ENCODE data around the gene SLC1A1. TPM values are rescaled to one million over a fixed set of nuclear protein-coding genes. Genes with fewer than 3 reads are reported as not detected.

SLC1A1 gene
- total and polyA plus RNA-seq, 2 experiments from 2014 or later = 3.7 to 8.2 TPM

GRCh38 chr9:4537581-4537980, 47.3 kb downstream of the SLC1A1 start (continued):
- TF ChIP-seq, protein P1, sequence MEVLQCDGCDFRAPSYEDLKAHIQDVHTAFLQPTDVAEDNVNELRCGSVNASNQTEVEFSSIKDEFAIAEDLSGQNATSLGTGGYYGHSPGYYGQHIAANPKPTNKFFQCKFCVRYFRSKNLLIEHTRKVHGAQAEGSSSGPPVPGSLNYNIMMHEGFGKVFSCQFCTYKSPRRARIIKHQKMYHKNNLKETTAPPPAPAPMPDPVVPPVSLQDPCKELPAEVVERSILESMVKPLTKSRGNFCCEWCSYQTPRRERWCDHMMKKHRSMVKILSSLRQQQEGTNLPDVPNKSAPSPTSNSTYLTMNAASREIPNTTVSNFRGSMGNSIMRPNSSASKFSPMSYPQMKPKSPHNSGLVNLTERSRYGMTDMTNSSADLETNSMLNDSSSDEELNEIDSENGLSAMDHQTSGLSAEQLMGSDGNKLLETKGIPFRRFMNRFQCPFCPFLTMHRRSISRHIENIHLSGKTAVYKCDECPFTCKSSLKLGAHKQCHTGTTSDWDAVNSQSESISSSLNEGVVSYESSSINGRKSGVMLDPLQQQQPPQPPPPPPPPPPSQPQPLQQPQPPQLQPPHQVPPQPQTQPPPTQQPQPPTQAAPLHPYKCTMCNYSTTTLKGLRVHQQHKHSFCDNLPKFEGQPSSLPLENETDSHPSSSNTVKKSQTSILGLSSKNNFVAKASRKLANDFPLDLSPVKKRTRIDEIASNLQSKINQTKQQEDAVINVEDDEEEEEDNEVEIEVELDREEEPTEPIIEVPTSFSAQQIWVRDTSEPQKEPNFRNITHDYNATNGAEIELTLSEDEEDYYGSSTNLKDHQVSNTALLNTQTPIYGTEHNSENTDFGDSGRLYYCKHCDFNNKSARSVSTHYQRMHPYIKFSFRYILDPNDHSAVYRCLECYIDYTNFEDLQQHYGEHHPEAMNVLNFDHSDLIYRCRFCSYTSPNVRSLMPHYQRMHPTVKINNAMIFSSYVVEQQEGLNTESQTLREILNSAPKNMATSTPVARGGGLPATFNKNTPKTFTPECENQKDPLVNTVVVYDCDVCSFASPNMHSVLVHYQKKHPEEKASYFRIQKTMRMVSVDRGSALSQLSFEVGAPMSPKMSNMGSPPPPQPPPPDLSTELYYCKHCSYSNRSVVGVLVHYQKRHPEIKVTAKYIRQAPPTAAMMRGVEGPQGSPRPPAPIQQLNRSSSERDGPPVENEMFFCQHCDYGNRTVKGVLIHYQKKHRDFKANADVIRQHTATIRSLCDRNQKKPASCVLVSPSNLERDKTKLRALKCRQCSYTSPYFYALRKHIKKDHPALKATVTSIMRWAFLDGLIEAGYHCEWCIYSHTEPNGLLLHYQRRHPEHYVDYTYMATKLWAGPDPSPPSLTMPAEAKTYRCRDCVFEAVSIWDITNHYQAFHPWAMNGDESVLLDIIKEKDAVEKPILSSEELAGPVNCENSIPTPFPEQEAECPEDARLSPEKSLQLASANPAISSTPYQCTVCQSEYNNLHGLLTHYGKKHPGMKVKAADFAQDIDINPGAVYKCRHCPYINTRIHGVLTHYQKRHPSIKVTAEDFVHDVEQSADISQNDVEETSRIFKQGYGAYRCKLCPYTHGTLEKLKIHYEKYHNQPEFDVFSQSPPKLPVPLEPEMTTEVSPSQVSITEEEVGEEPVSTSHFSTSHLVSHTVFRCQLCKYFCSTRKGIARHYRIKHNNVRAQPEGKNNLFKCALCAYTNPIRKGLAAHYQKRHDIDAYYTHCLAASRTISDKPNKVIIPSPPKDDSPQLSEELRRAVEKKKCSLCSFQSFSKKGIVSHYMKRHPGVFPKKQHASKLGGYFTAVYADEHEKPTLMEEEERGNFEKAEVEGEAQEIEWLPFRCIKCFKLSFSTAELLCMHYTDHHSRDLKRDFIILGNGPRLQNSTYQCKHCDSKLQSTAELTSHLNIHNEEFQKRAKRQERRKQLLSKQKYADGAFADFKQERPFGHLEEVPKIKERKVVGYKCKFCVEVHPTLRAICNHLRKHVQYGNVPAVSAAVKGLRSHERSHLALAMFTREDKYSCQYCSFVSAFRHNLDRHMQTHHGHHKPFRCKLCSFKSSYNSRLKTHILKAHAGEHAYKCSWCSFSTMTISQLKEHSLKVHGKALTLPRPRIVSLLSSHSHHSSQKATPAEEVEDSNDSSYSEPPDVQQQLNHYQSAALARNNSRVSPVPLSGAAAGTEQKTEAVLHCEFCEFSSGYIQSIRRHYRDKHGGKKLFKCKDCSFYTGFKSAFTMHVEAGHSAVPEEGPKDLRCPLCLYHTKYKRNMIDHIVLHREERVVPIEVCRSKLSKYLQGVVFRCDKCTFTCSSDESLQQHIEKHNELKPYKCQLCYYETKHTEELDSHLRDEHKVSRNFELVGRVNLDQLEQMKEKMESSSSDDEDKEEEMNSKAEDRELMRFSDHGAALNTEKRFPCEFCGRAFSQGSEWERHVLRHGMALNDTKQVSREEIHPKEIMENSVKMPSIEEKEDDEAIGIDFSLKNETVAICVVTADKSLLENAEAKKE (CRISPR knock-in tag; IDR thresholded peaks at IDR 0.05) = no peak
- no peak for TF ChIP-seq CTCF (conservative IDR thresholded peaks at IDR 0.05; ENCODE audit: low read depth in 2 of 2)
- TF ChIP-seq JUNB (IDR thresholded peaks at IDR 0.05; ENCODE audit: unreplicated experiment) = no peak
- no peak for TF ChIP-seq STAT1 (IDR thresholded peaks at IDR 0.05; ENCODE audit: unreplicated experiment)
- no peak for TF ChIP-seq EZH2phosphoT487 (IDR thresholded peaks at IDR 0.05; ENCODE audit: unreplicated experiment)
- no peak for TF ChIP-seq REST (IDR thresholded peaks at IDR 0.05; ENCODE audit: unreplicated experiment)
- TF ChIP-seq EZH2 (IDR thresholded peaks at IDR 0.05; ENCODE audit: low read depth, unreplicated experiment) = no peak
- no peak for TF ChIP-seq CREB1 (CRISPR knock-in tag; IDR thresholded peaks at IDR 0.05; ENCODE audit: low read depth)
- TF ChIP-seq, protein P2, sequence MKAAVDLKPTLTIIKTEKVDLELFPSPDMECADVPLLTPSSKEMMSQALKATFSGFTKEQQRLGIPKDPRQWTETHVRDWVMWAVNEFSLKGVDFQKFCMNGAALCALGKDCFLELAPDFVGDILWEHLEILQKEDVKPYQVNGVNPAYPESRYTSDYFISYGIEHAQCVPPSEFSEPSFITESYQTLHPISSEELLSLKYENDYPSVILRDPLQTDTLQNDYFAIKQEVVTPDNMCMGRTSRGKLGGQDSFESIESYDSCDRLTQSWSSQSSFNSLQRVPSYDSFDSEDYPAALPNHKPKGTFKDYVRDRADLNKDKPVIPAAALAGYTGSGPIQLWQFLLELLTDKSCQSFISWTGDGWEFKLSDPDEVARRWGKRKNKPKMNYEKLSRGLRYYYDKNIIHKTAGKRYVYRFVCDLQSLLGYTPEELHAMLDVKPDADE (IDR thresholded peaks at IDR 0.05) = no peak
